Neural cell (in vitro differentiated cells): Measurements from ENCODE around the gene CDKAL1. TPM values are rescaled to one million over a fixed set of nuclear protein-coding genes. Genes with fewer than 3 reads are reported as not detected.

Experiments
- H2AFZ ChIP-seq: fragments of 200-600, 300-800 bp; sonication (generic), shearing (Covaris generic); 2 replicates; pipeline ENCODE4 v1.6.0; 2014; ENCODE audit warnings: low read depth, mild to moderate bottlenecking, antibody characterized with exemption, low read length, moderate library complexity
- H3F3A ChIP-seq: fragments of 200-600 bp; shearing (Covaris generic); 2 replicates; pipeline ENCODE4 v1.6.1; 2016; ENCODE audit warnings: mild to moderate bottlenecking, moderate library complexity, mixed read lengths, antibody characterized with exemption, low read length; ENCODE audit not compliant: insufficient read depth, poor library complexity, severe bottlenecking
- H3K27ac ChIP-seq: fragments of 200-600, 300-800 bp; sonication (generic), shearing (Covaris generic); 2 replicates; pipeline ENCODE4 v1.5.1; 2014; ENCODE audit warnings: mild to moderate bottlenecking, low read length, moderate library complexity
- H3K27me3 ChIP-seq: fragments of 300-800, 200-600 bp; sonication (generic), shearing (Covaris generic); 2 replicates; pipeline ENCODE4 v1.6.0; 2014; ENCODE audit warnings: mild to moderate bottlenecking, low read depth, low read length, moderate library complexity; ENCODE audit not compliant: insufficient read depth
- H3K36me3 ChIP-seq: fragments of 300-800, 200-600 bp; sonication (generic), shearing (Covaris generic); 2 replicates; pipeline ENCODE4 v1.5.1; 2014; ENCODE audit warnings: mild to moderate bottlenecking, antibody characterized with exemption, low read length, moderate library complexity; ENCODE audit not compliant: insufficient read depth
- H3K4me2 ChIP-seq: fragments of 300-800, 200-600 bp; sonication (generic), shearing (Covaris generic); 2 replicates; pipeline ENCODE4 v1.6.0; 2014; ENCODE audit warnings: mild to moderate bottlenecking, low read length
- H3K4me3 ChIP-seq: fragments of 300-800, 200-600 bp; sonication (generic), shearing (Covaris generic); 2 replicates; pipeline ENCODE4 v1.5.1; 2014; ENCODE audit warnings: mild to moderate bottlenecking, low read length, moderate library complexity
- H3K79me2 ChIP-seq: fragments of 200-600 bp; shearing (Covaris generic); replicated peaks from 2 replicates; pipeline ENCODE4 v1.6.0; 2014; ENCODE audit warnings: mild to moderate bottlenecking, low read length, moderate library complexity; ENCODE audit not compliant: insufficient read depth
- H3K9ac ChIP-seq: fragments of 300-800, 200-600 bp; sonication (generic), shearing (Covaris generic); 2 replicates; pipeline ENCODE4 v1.6.1; 2016; ENCODE audit warnings: mild to moderate bottlenecking, low read length, mixed read lengths
- H3K9me2 ChIP-seq: fragments of 200-600 bp; shearing (Covaris generic); 2 replicates; pipeline ENCODE4 v1.6.1; 2016; ENCODE audit warnings: mild to moderate bottlenecking, low read length, mixed read lengths; ENCODE audit not compliant: insufficient read depth
- H3K9me3 ChIP-seq: fragments of 200-600, 300-800 bp; sonication (generic), shearing (Covaris generic); 2 replicates; pipeline ENCODE4 v1.6.1; 2016; ENCODE audit warnings: mild to moderate bottlenecking, mixed run types, low read length, moderate library complexity, mixed read lengths
- H4K20me1 ChIP-seq: fragments of 200-600 bp; shearing (Covaris generic); 2 replicates; pipeline ENCODE4 v1.6.1; 2016; ENCODE audit warnings: mild to moderate bottlenecking, mixed run types; ENCODE audit not compliant: insufficient read depth
- EP300 ChIP-seq: fragments of 450-650 bp; conservative IDR thresholded peaks from 2 replicates; pipeline ENCODE4 v1.6.1; 2014; ENCODE audit warnings: antibody characterized with exemption, mild to moderate bottlenecking, moderate library complexity; ENCODE audit not compliant: poor library complexity, severe bottlenecking
- EZH2 ChIP-seq: fragments of 200-600, 300-800 bp; shearing (Covaris generic), sonication (generic); IDR thresholded peaks from 2 replicates; pipeline ENCODE4 v1.6.1; 2014; ENCODE audit warnings: antibody characterized with exemption, low read length, borderline replicate concordance, mild to moderate bottlenecking; ENCODE audit not compliant: insufficient read depth, poor library complexity, severe bottlenecking
- MXI1 ChIP-seq: fragments of 450-650 bp; conservative IDR thresholded peaks from 2 replicates; pipeline ENCODE4 v1.6.1; 2014; ENCODE audit warnings: antibody characterized with exemption, mild to moderate bottlenecking; ENCODE audit not compliant: poor library complexity, severe bottlenecking
- POLR2AphosphoS5 ChIP-seq: IDR thresholded peaks from 2 replicates; pipeline ENCODE4 v1.6.1; 2012
- RAD21 ChIP-seq: fragments of 450-650 bp; conservative IDR thresholded peaks from 2 replicates; pipeline ENCODE4 v1.6.1; 2014; ENCODE audit warnings: antibody characterized with exemption, mild to moderate bottlenecking, moderate library complexity
- SMC3 ChIP-seq: fragments of 450-650 bp; conservative IDR thresholded peaks from 2 replicates; pipeline ENCODE4 v1.6.1; 2014; ENCODE audit warnings: antibody characterized with exemption, mild to moderate bottlenecking, moderate library complexity; ENCODE audit not compliant: poor library complexity
- TAF1 ChIP-seq: IDR thresholded peaks from 2 replicates; pipeline ENCODE4 v1.6.1; 2012; ENCODE audit warnings: low read depth
- polyA plus RNA-seq: library from polyadenylated mRNA; depleted of rRNA; stranded (reverse); fragments of >200 nt; gene quantifications from 2 replicates; pipeline ENCODE4 v1.2.3, GENCODE V29; 2014
- TF ChIP-seq, protein P1 (sequence below): IDR thresholded peaks from 2 replicates; pipeline ENCODE4 v1.6.1; 2012; ENCODE audit warnings: borderline replicate concordance
- TF ChIP-seq, protein P2 (sequence below): fragments of 450-650 bp; IDR thresholded peaks from 2 replicates; pipeline ENCODE4 v1.5.1; 2014; ENCODE audit warnings: antibody characterized with exemption, mild to moderate bottlenecking, moderate library complexity; ENCODE audit not compliant: poor library complexity, severe bottlenecking

Gene CDKAL1
- polyA plus RNA-seq, 1 donor from 2014 or later = 10.7 TPM

DNA sequence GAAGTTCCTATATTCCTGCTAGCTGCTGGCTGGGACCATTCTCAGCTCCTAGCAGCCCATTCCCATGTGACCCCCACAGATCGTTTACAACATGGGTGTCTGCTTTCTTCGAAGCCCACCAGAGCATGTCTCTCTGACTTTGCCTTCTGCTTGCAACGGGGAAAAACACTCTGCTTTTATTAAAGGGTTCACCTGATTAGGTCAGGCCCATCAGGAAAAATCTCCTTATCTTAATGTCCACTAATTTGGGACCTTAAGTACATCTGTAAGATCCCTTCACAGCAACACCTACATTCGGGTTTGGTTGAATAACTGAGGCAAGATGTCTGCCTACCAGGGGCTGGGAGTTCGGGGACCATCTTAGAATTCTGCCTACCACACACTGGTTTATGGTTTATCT lies 496.9 kb downstream of the CDKAL1 start:
- Histone ChIP-seq H3F3A (no peaks in the 10 kb centered on the region), H3K9me3 (no peaks in the 10 kb centered on the region), H3K27me3 (no peaks in the 10 kb centered on the region), H3K27ac (no peak overlapping the region), H4K20me1 (no peaks in the 10 kb centered on the region), H3K4me3 (no peak overlapping the region), H3K36me3 (no peaks in the 10 kb centered on the region), H2AFZ (no peak overlapping the region), H3K79me2 (no peaks in the 10 kb centered on the region), H3K4me2 (no peak overlapping the region), H3K9me2 (no peaks in the 10 kb centered on the region), H3K9ac (no peak overlapping the region)
- TF ChIP-seq SMC3 (no peak), RAD21 (no peak), TAF1 (no peak), EP300 (no peak), POLR2AphosphoS5 (no peak), MXI1 (no peak), EZH2 (no peak)
- TF ChIP-seq, protein P1, sequence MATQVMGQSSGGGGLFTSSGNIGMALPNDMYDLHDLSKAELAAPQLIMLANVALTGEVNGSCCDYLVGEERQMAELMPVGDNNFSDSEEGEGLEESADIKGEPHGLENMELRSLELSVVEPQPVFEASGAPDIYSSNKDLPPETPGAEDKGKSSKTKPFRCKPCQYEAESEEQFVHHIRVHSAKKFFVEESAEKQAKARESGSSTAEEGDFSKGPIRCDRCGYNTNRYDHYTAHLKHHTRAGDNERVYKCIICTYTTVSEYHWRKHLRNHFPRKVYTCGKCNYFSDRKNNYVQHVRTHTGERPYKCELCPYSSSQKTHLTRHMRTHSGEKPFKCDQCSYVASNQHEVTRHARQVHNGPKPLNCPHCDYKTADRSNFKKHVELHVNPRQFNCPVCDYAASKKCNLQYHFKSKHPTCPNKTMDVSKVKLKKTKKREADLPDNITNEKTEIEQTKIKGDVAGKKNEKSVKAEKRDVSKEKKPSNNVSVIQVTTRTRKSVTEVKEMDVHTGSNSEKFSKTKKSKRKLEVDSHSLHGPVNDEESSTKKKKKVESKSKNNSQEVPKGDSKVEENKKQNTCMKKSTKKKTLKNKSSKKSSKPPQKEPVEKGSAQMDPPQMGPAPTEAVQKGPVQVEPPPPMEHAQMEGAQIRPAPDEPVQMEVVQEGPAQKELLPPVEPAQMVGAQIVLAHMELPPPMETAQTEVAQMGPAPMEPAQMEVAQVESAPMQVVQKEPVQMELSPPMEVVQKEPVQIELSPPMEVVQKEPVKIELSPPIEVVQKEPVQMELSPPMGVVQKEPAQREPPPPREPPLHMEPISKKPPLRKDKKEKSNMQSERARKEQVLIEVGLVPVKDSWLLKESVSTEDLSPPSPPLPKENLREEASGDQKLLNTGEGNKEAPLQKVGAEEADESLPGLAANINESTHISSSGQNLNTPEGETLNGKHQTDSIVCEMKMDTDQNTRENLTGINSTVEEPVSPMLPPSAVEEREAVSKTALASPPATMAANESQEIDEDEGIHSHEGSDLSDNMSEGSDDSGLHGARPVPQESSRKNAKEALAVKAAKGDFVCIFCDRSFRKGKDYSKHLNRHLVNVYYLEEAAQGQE = no peak
- TF ChIP-seq, protein P2, sequence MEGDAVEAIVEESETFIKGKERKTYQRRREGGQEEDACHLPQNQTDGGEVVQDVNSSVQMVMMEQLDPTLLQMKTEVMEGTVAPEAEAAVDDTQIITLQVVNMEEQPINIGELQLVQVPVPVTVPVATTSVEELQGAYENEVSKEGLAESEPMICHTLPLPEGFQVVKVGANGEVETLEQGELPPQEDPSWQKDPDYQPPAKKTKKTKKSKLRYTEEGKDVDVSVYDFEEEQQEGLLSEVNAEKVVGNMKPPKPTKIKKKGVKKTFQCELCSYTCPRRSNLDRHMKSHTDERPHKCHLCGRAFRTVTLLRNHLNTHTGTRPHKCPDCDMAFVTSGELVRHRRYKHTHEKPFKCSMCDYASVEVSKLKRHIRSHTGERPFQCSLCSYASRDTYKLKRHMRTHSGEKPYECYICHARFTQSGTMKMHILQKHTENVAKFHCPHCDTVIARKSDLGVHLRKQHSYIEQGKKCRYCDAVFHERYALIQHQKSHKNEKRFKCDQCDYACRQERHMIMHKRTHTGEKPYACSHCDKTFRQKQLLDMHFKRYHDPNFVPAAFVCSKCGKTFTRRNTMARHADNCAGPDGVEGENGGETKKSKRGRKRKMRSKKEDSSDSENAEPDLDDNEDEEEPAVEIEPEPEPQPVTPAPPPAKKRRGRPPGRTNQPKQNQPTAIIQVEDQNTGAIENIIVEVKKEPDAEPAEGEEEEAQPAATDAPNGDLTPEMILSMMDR = no peak

DNA sequence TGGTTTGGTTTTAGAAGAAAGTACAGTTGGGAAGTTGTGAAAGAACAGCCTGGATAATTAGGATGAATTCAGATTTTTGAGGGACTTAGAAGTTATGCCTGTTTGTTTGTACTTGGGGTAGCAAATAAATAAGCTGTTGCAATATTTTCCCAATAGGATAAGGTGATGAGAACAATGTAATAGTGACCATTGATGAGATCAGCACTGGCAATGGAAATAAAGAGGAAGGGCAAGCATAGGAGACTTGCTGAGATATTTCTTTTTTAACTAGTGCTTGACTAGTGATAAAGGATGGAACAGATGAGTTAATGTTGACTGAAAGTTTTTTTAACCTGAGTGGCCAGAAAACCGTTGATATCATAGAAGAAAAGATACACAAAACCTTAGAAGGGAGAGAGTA lies 498.8 kb downstream of the CDKAL1 start:
- H3K27ac ChIP-seq = no peak overlapping the region
- TF ChIP-seq EP300 = no peak
- H3K9me3 ChIP-seq = no peaks in the 10 kb centered on the region
- H3K9me2 ChIP-seq = no peaks in the 10 kb centered on the region
- H3K79me2 ChIP-seq = no peaks in the 10 kb centered on the region
- H3F3A ChIP-seq = no peaks in the 10 kb centered on the region
- H4K20me1 ChIP-seq = no peaks in the 10 kb centered on the region
- no peak overlapping the region for H2AFZ ChIP-seq
- H3K27me3 ChIP-seq = no peaks in the 10 kb centered on the region
- H3K4me3 ChIP-seq = no peak overlapping the region
- no peak overlapping the region for H3K9ac ChIP-seq
- H3K4me2 ChIP-seq = no peak overlapping the region
- H3K36me3 ChIP-seq = no peaks in the 10 kb centered on the region

GRCh38 chr6:21033575-21034026 lies 499.3 kb downstream of the CDKAL1 start:
- Histone ChIP-seq H3K9me2 (no peaks in the 10 kb centered on the region), H3F3A (no peaks in the 10 kb centered on the region), H3K9me3 (no peaks in the 10 kb centered on the region), H3K79me2 (no peaks in the 10 kb centered on the region), H4K20me1 (no peaks in the 10 kb centered on the region), H3K4me2 (no peak overlapping the region), H3K27me3 (no peaks in the 10 kb centered on the region), H3K36me3 (no peaks in the 10 kb centered on the region), H3K9ac (no peak overlapping the region), H3K4me3 (no peak overlapping the region), H3K27ac (no peak overlapping the region), H2AFZ (no peak overlapping the region)
- TF ChIP-seq SMC3 (no peak), MXI1 (no peak), RAD21 (no peak), EZH2 (no peak), POLR2AphosphoS5 (no peak), TAF1 (no peak), EP300 (no peak)
- TF ChIP-seq, protein P1 = no peak
- TF ChIP-seq, protein P2 = no peak
